Gastrocnemius medialis (tissue), 4 donors: Measurements from ENCODE around the gene SKIDA1. TPM values are rescaled to one million over a fixed set of nuclear protein-coding genes. Genes with fewer than 3 reads are reported as not detected.

Experiments used
- ATAC-seq, 2 donors: fragments of 150-250 bp; one replicate each; pipeline ENCODE4 v1.9.1; 2016
- DNase-seq, 2 donors: peaks; one replicate each; pipeline ENCODE4 v3.0.0-alpha.2; 2019
- H3K27ac ChIP-seq, 4 donors: fragments of 200-600 bp; sonication (generic); 1 replicate in 1 of 4; 2 replicates in 3 of 4; pipeline ENCODE4 v1.5.1; 2016 to 2018; ENCODE audit warnings: mild to moderate bottlenecking in 2 of 4, moderate library complexity in 1 of 4
- H3K27me3 ChIP-seq, 3 donors: fragments of 200-600 bp; sonication (generic) in 2 of 3; 1 replicate in 1 of 3; 2 replicates in 2 of 3; pipeline versions ENCODE4 v1.5.1 to v1.6.0; 2016 to 2019; ENCODE audit warnings: mild to moderate bottlenecking in 1 of 3, moderate library complexity in 1 of 3
- H3K36me3 ChIP-seq, 2 donors: fragments of 200-600 bp; sonication (generic) in 1 of 2; one replicate each; pipeline ENCODE4 v1.5.1; 2017 to 2018
- H3K4me1 ChIP-seq, 2 donors: fragments of 200-600 bp; sonication (generic) in 1 of 2; one replicate each; pipeline ENCODE4 v1.5.1; 2016 to 2017; ENCODE audit warnings: mild to moderate bottlenecking in 2 of 2
- H3K4me3 ChIP-seq, 4 donors: fragments of 200-600 bp; sonication (generic) in 3 of 4; 1 replicate in 1 of 4; 2 replicates in 3 of 4; pipeline ENCODE4 v1.5.1; 2016 to 2019; ENCODE audit warnings: mild to moderate bottlenecking in 2 of 4
- H3K9me3 ChIP-seq, 3 donors: fragments of 200-600 bp; sonication (generic) in 2 of 3; 1 replicate in 1 of 3; 2 replicates in 2 of 3; pipeline ENCODE4 v1.5.1; 2016 to 2019
- CTCF ChIP-seq, 5 experiments: fragments of 450-650 bp in 3 of 5; fragments of 200-600 bp in 2 of 5; sonication (generic) in 2 of 5; IDR thresholded peaks in 4 of 5; conservative IDR thresholded peaks in 1 of 5; 1 replicate in 4 of 5; 2 replicates in 1 of 5; pipeline ENCODE4 v1.5.1; 2016 to 2019; ENCODE audit warnings: antibody characterized with exemption in 5 of 5, mild to moderate bottlenecking in 3 of 5, moderate library complexity in 3 of 5
- POLR2A ChIP-seq, 2 donors: fragments of 450-650 bp; IDR thresholded peaks; one replicate each; pipeline ENCODE4 v1.6.1; 2017; ENCODE audit warnings: antibody characterized with exemption in 2 of 2, mild to moderate bottlenecking in 2 of 2, moderate library complexity in 2 of 2
- in situ Hi-C, 4 donors: fragments of 200-750 bp; cut with MboI; loops; one replicate each; pipeline versions ENCODE4 v1.15.0 to v1.8.0; 2017; ENCODE audit warnings: low sequenced_read_pairs in 4 of 4
- intact Hi-C: fragments of 100-400 bp; cut with DNase I; formaldehyde crosslinking; loops from one replicate; pipeline ENCODE4 v1.15.1; 2023; ENCODE audit warnings: low total_unique reads
- total RNA-seq, 4 donors: library from RNA; depleted of rRNA; stranded (reverse); fragments of >200 nt; gene quantifications; one replicate each; pipeline versions ENCODE4 v1.1.0 to v1.2.3, GENCODE V29; 2016

The SKIDA1 gene
- total RNA-seq, 4 donors from 2014 or later = 0.09 TPM; not detected in 3

- in situ Hi-C loops = loop anchor here in 3 of 4 donors (10.0 to 25.0 kb wide), 3 partner anchors 792 to 804 kb away; partner anchors contain the start of genes BMI1 (in 2 of the 3) and COMMD3 (in 2 of the 3)
- DNase-seq = no peak
- H3K27ac ChIP-seq = peak overlapping the region; percentile 68 to 98 (median 81)
Measured at GRCh38 chr10:21520509-21520908, 5.0 kb downstream of the SKIDA1 start.

GRCh38 chr10:21519941-21520436, 5.5 kb downstream of the SKIDA1 start:
- no peak for TF ChIP-seq POLR2A (IDR thresholded peaks at IDR 0.05)
- no peak for TF ChIP-seq CTCF (IDR thresholded peaks at IDR 0.05 in 4 of 5, conservative IDR thresholded peaks at IDR 0.05 in 1 of 5)
- no peaks in the 10 kb centered on the region for H3K36me3 ChIP-seq
- peaks cover 46 to 56% of the 10 kb centered on the region in 2 donors for H3K4me1 ChIP-seq
- in situ Hi-C loops (loop anchor here in 3 of 4 donors (10.0 to 25.0 kb wide), 3 partner anchors 792 to 805 kb away; partner anchors contain the start of genes BMI1 (in 2 of the 3) and COMMD3 (in 2 of the 3)), intact Hi-C loops (loop anchor here (2.0 kb wide), 1 partner anchor 13 kb away; no protein-coding TSS in a partner anchor)
- ATAC-seq (no peak), DNase-seq (no peak)
- peak overlapping the region; percentile 61 to 72 (median 64) for H3K4me3 ChIP-seq
- peak overlapping the region; percentile 68 to 98 (median 81) for H3K27ac ChIP-seq
- H3K9me3 ChIP-seq = no peaks in the 10 kb centered on the region
- H3K27me3 ChIP-seq = no peaks in the 10 kb centered on the region

More at GRCh38 chr10:21520509-21520908, 5.0 kb downstream of the SKIDA1 start:
- H3K4me1 ChIP-seq = peaks cover 46 to 56% of the 10 kb centered on the region in 2 donors
- no peak for ATAC-seq
- H3K36me3 ChIP-seq = no peaks in the 10 kb centered on the region
- intact Hi-C loops = no loop called here
- no peaks in the 10 kb centered on the region for H3K9me3 ChIP-seq
- TF ChIP-seq POLR2A (IDR thresholded peaks at IDR 0.05) = no peak
- no peaks in the 10 kb centered on the region for H3K27me3 ChIP-seq
- peak overlapping the region; percentile 61 to 72 (median 64) for H3K4me3 ChIP-seq

DNA sequence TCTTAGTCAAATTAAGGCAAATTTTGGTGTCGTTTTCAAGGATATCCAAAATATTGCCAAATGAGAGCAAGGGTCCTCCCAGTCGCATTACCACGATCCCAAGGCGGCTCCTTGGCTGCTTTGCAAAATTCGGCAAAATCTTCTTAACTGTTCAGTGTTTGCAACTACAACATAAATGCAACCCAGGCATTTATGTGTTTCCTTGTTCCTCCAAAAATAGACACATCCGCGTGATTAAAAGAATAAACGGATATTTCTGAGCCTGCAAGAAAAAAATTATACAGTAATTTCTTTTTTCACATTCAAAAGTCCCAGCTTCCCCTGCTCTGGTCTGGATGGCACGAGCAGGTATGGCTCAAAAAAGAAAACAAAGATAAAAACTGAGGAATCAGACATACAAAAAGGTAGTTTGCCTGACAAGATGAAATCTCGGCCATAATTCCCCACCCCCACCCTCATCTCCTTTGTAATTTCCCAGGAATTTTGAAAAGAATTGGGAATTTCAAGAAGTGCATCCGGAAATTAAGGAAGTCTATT, 6.0 kb downstream of the SKIDA1 start:
- Histone ChIP-seq H3K27ac (peak overlapping the region; percentile 68 to 98 (median 81)), H3K9me3 (no peaks in the 10 kb centered on the region), H3K4me3 (peak overlapping the region; percentile 61 to 72 (median 64)), H3K27me3 (no peaks in the 10 kb centered on the region), H3K4me1 (peaks cover 46 to 56% of the 10 kb centered on the region in 2 donors), H3K36me3 (no peaks in the 10 kb centered on the region)
- no peak for DNase-seq
- ATAC-seq = no peak
- TF ChIP-seq CTCF (IDR thresholded peaks at IDR 0.05 in 4 of 5, conservative IDR thresholded peaks at IDR 0.05 in 1 of 5) (no peak), POLR2A (IDR thresholded peaks at IDR 0.05) (no peak)
- intact Hi-C loops = loop anchor here (2.0 kb wide), 1 partner anchor 13 kb away; no protein-coding TSS in a partner anchor
- in situ Hi-C loops = loop anchor here in 1 of 4 donors (25.0 kb wide), 1 partner anchor 793 kb away; the partner anchor contains the start of genes BMI1 and COMMD3

DNA sequence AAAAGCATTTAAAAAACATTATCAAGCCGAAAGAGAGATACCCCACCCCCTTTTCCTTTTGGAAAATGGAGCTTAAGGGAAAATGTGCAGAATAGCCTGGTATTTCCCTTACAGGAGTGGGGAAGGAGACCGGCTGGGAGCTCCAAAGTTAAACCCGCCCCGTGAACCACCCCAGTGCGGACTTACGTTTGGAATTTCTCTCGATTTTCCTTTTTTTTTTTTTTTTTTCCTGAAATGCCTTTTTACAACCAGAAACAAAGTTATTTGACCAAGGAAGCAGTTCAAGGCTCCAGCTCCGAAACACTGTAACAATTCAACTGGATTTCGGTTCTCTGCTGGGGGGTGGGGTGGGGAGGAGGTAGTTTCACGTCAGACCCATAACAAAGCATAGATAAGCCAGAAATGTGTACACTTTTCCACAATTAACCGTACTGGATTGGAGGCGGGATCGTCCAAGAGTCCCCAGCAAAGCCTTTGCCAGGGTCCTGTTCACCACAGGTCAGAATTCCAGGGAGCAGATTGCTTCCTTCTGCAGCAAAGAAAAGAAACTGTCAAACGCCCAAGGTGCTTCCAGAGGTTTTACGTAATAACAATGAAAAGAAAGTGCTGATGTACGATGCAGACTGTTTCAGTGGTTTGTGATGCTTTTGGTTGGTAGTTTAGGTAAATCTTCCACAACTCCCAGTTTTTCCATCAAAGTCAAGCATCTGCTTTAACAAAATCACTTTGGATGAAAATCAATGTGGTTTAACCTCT, 6.7 kb downstream of the SKIDA1 start:
- in situ Hi-C loops (loop anchor here in 1 of 4 donors (25.0 kb wide), 1 partner anchor 793 kb away; the partner anchor contains the start of genes BMI1 and COMMD3), intact Hi-C loops (loop anchor here (2.0 kb wide), 1 partner anchor 14 kb away; no protein-coding TSS in a partner anchor)
- peak overlapping the region; percentile 68 to 98 (median 81) for H3K27ac ChIP-seq
- H3K36me3 ChIP-seq = no peaks in the 10 kb centered on the region
- H3K27me3 ChIP-seq = no peaks in the 10 kb centered on the region
- ATAC-seq (no peak), DNase-seq (no peak)
- peak overlapping the region; percentile 61 to 72 (median 64) for H3K4me3 ChIP-seq
- no peaks in the 10 kb centered on the region for H3K9me3 ChIP-seq
- peaks cover 46 to 50% of the 10 kb centered on the region in 2 donors for H3K4me1 ChIP-seq
- TF ChIP-seq CTCF (IDR thresholded peaks at IDR 0.05 in 4 of 5, conservative IDR thresholded peaks at IDR 0.05 in 1 of 5) = no peak
- TF ChIP-seq POLR2A (IDR thresholded peaks at IDR 0.05) = no peak
